Aorta (tissue), 5 donors: ENCODE results near the gene RASGRF2. TPM values are rescaled to one million over a fixed set of nuclear protein-coding genes. Genes with fewer than 3 reads are reported as not detected.
A peak's percentile ranks its signal among the peaks of the same experiment; 100 is the strongest.

ENCODE experiments used
- ATAC-seq: fragments of 200-7000 bp; cut with Tn5 transposase; one replicate; pipeline ENCODE4 v1.9.1; 2022; ENCODE audit warnings: moderate library complexity; ENCODE audit not compliant: low FRiP score
- DNase-seq, 2 donors: peaks; one replicate each; pipeline ENCODE4 v3.0.0-alpha.2; 2020
- H3K27ac ChIP-seq, 2 donors: one replicate each; pipeline ENCODE4 v1.5.1; 2013; ENCODE audit warnings: low read length in 2 of 2, mild to moderate bottlenecking in 2 of 2, moderate library complexity in 2 of 2, control low read depth in 1 of 2, inconsistent platforms in 1 of 2, low read depth in 1 of 2
- H3K27me3 ChIP-seq, 2 donors: one replicate each; pipeline ENCODE4 v1.6.1; 2013; ENCODE audit warnings: control low read depth in 1 of 2, low read length in 1 of 2, mild to moderate bottlenecking in 1 of 2, moderate library complexity in 1 of 2; ENCODE audit not compliant: insufficient read depth in 2 of 2, control insufficient read depth in 1 of 2
- H3K36me3 ChIP-seq, 2 donors: one replicate each; pipeline ENCODE4 v1.6.1; 2013; ENCODE audit warnings: control low read depth in 1 of 2, low read length in 1 of 2, mild to moderate bottlenecking in 1 of 2; ENCODE audit not compliant: insufficient read depth in 2 of 2, control insufficient read depth in 1 of 2
- H3K4me1 ChIP-seq, 2 donors: one replicate each; pipeline ENCODE4 v1.6.1; 2013; ENCODE audit warnings: low read length in 2 of 2, control low read depth in 1 of 2, mild to moderate bottlenecking in 1 of 2, moderate library complexity in 1 of 2; ENCODE audit not compliant: insufficient read depth in 2 of 2, control insufficient read depth in 1 of 2
- H3K4me3 ChIP-seq, 2 donors: one replicate each; pipeline ENCODE4 v1.5.1; 2013; ENCODE audit warnings: low read length in 2 of 2, control low read depth in 1 of 2, mild to moderate bottlenecking in 1 of 2
- H3K9me3 ChIP-seq: one replicate; pipeline ENCODE4 v1.6.1; 2013; ENCODE audit warnings: mild to moderate bottlenecking, low read length; ENCODE audit not compliant: control insufficient read depth
- WGBS, 2 donors: extraction: QIAGEN DNeasy Blood & Tissue Kit; methylation state at CpG; one replicate each; pipeline ENCODE4 v1.1.7; 2013; 5-methylcytosine and 5-hydroxymethylcytosine counted together
- intact Hi-C, 2 donors: fragments of 100-400 bp; cut with DNase I; formaldehyde crosslinking; loops; one replicate each; pipeline versions ENCODE4 v1.14.2 to v1.15.0; 2022
- polyA plus RNA-seq, 2 donors: library from polyadenylated mRNA; stranded (reverse); fragments of 200-250 nt; gene quantifications; one replicate each; pipeline ENCODE4 v1.2.3, GENCODE V29; 2013
- total RNA-seq, 2 donors: library from RNA; stranded (reverse); fragmentation: NEBNext Ultra II Directional; extraction: Animal tissue kit (Norgen Biotek cat#: 25700); gene quantifications; one replicate each; pipeline ENCODE4 v1.2.1, GENCODE V29; 2021
- donor health status: healthy with polysubstance abuse.
- donor health status: Bipolar disorder and iron deficiency.
- donor health status: DM: no; HTN: no; CAD: no.
- donor health status: DM: no; HTN: no; CAD: no.
- donor health status: DM: yes; HTN: yes; CAD: no.

The RASGRF2 gene
- total and polyA plus RNA-seq, 4 donors: 2.3 to 17.4 (median 5.7) TPM

- Histone ChIP-seq H3K27ac (no peak overlapping the region), H3K4me1 (no peaks in the 10 kb centered on the region), H3K27me3 (no peaks in the 10 kb centered on the region), H3K4me3 (no peak overlapping the region), H3K36me3 (no peaks in the 10 kb centered on the region), H3K9me3 (no peaks in the 10 kb centered on the region)
- intact Hi-C loops: no loop called here
- ATAC-seq (no peak), DNase-seq (no peak)
- 67 to 73% methylated on average over 8 of the region's 8 CpGs for WGBS, 2 donors
Observed at GRCh38 chr5:80959138-80959537, 1.0 kb upstream of the RASGRF2 start.

- H3K9me3 ChIP-seq: no peaks in the 10 kb centered on the region
- H3K36me3 ChIP-seq: no peaks in the 10 kb centered on the region
- DNase-seq (peak; percentile 48 to 77), ATAC-seq (peak; percentile 62)
- H3K4me1 ChIP-seq: no peaks in the 10 kb centered on the region
- no peaks in the 10 kb centered on the region for H3K27me3 ChIP-seq
- intact Hi-C loops: no loop called here
- no peak overlapping the region for H3K27ac ChIP-seq
- peak overlapping the region in 1 of 2 donors; percentile 48 for H3K4me3 ChIP-seq
- WGBS, 2 donors: 2% methylated on average over 66 to 84 of the region's 84 CpGs
Observed at GRCh38 chr5:80960531-80961375, 590 bp downstream of the RASGRF2 start.

- Histone ChIP-seq H3K9me3 (no peaks in the 10 kb centered on the region), H3K27ac (no peak overlapping the region), H3K27me3 (no peaks in the 10 kb centered on the region), H3K4me1 (no peaks in the 10 kb centered on the region), H3K36me3 (no peaks in the 10 kb centered on the region), H3K4me3 (peak overlapping the region in 1 of 2 donors; percentile 48)
- DNase-seq (no peak), ATAC-seq (no peak)
- WGBS, 2 donors: 36 to 49% methylated on average over 18 of the region's 18 CpGs
- intact Hi-C loops: no loop called here
Observed at GRCh38 chr5:80961376-80962281, 1.5 kb downstream of the RASGRF2 start.

GRCh38 chr5:80962630-80963520 lies 2.7 kb downstream of the RASGRF2 start:
- DNase-seq: no peak
- intact Hi-C loops: no loop called here
- Histone ChIP-seq H3K4me3 (no peak overlapping the region), H3K9me3 (no peaks in the 10 kb centered on the region), H3K27me3 (no peaks in the 10 kb centered on the region), H3K27ac (no peak overlapping the region), H3K36me3 (no peaks in the 10 kb centered on the region), H3K4me1 (no peaks in the 10 kb centered on the region)
- WGBS, 2 donors: 67 to 72% methylated on average over 2 of the region's 2 CpGs
- no peak for ATAC-seq

GRCh38 chr5:80963521-80963895 lies 3.3 kb downstream of the RASGRF2 start:
- Histone ChIP-seq H3K4me1 (no peaks in the 10 kb centered on the region), H3K36me3 (no peaks in the 10 kb centered on the region), H3K27ac (no peak overlapping the region), H3K4me3 (no peak overlapping the region), H3K9me3 (no peaks in the 10 kb centered on the region), H3K27me3 (no peaks in the 10 kb centered on the region)
- ATAC-seq (no peak), DNase-seq (no peak)
- intact Hi-C loops: no loop called here
- 58 to 68% methylated on average over 2 of the region's 2 CpGs for WGBS, 2 donors

- Histone ChIP-seq H3K9me3 (no peaks in the 10 kb centered on the region), H3K4me1 (no peaks in the 10 kb centered on the region), H3K27ac (no peak overlapping the region), H3K27me3 (no peaks in the 10 kb centered on the region), H3K4me3 (no peak overlapping the region), H3K36me3 (no peaks in the 10 kb centered on the region)
- intact Hi-C loops: no loop called here
- ATAC-seq (no peak), DNase-seq (no peak)
- WGBS, 2 donors: 58 to 65% methylated on average over 3 of the region's 3 CpGs
Observed at GRCh38 chr5:80963966-80964481, 3.9 kb downstream of the RASGRF2 start.

GRCh38 chr5:80964491-80964890 lies 4.3 kb downstream of the RASGRF2 start:
- Histone ChIP-seq H3K4me3 (no peak overlapping the region), H3K4me1 (no peaks in the 10 kb centered on the region)
- WGBS, 2 donors: 34 to 37% methylated on average over 3 of the region's 3 CpGs

GRCh38 chr5:80964919-80965318 lies 4.8 kb downstream of the RASGRF2 start:
- DNase-seq (no peak), ATAC-seq (no peak)
- 82 to 88% methylated on average over 5 of the region's 5 CpGs for whole genome bisulfite sequencing, 2 donors
- no peaks in the 10 kb centered on the region for H3K36me3 ChIP-seq
- intact Hi-C loops: no loop called here
- no peaks in the 10 kb centered on the region for H3K4me1 ChIP-seq
- no peaks in the 10 kb centered on the region for H3K9me3 ChIP-seq
- H3K27me3 ChIP-seq: no peaks in the 10 kb centered on the region
- H3K27ac ChIP-seq: no peak overlapping the region
- H3K4me3 ChIP-seq: no peak overlapping the region

More at GRCh38 chr5:80964491-80964890, 4.3 kb downstream of the RASGRF2 start:
- ATAC-seq (no peak), DNase-seq (no peak)
- Histone ChIP-seq H3K36me3 (no peaks in the 10 kb centered on the region), H3K9me3 (no peaks in the 10 kb centered on the region), H3K27me3 (no peaks in the 10 kb centered on the region), H3K27ac (no peak overlapping the region)
- intact Hi-C loops: no loop called here
